Effector CD4-positive, alpha-beta T cell (primary cell): ENCODE data around the gene RNF222.
"Not testable (repeated sequence)": the region's sequence is repeated elsewhere in the genome, so short reads cannot be mapped to it uniquely, and the experiment has no call there.

Source experiments
- DNase-seq: peaks from one replicate; pipeline ENCODE4 v3.0.0-alpha.2; 2020

Gene RNF222

GRCh38 chr17:8410883-8411238, 13.2 kb upstream of the RNF222 start:
- DNase-seq = no peak

GRCh38 chr17:8409966-8410882, 12.6 kb upstream of the RNF222 start:
- DNase-seq = peak; percentile 79

GRCh38 chr17:8408371-8408770, 10.7 kb upstream of the RNF222 start:
- no peak for DNase-seq

- no peak for DNase-seq
Measured at GRCh38 chr17:8406174-8406573, 8.5 kb upstream of the RNF222 start.

- DNase-seq = no peak
Measured at GRCh38 chr17:8405499-8406016, 7.9 kb upstream of the RNF222 start.

- DNase-seq = no peak
Measured at GRCh38 chr17:8402921-8403536, 5.4 kb upstream of the RNF222 start.

GRCh38 chr17:8401107-8401506, 3.5 kb upstream of the RNF222 start:
- no peak for DNase-seq

- DNase-seq = no peak
Measured at GRCh38 chr17:8398980-8399379, 1.4 kb upstream of the RNF222 start.

GRCh38 chr17:8394497-8394896, 3.1 kb downstream of the RNF222 start:
- not testable (repeated sequence) for DNase-seq

GRCh38 chr17:8393470-8394231, 4.0 kb downstream of the RNF222 start:
- peak; percentile 19 for DNase-seq

- DNase-seq = no peak
Measured at GRCh38 chr17:8392674-8393469, 4.8 kb downstream of the RNF222 start.

GRCh38 chr17:8392274-8392673, 5.4 kb downstream of the RNF222 start:
- DNase-seq = no peak

- DNase-seq = no peak
Measured at GRCh38 chr17:8391711-8392110, 5.9 kb downstream of the RNF222 start.

- DNase-seq = no peak
Measured at GRCh38 chr17:8387914-8388651, 9.5 kb downstream of the RNF222 start.

GRCh38 chr17:8386841-8387240, 10.8 kb downstream of the RNF222 start:
- DNase-seq = no peak

GRCh38 chr17:8384801-8385378, 12.7 kb downstream of the RNF222 start:
- no peak for DNase-seq

GRCh38 chr17:8383143-8383822, 14.3 kb downstream of the RNF222 start, which contains the start of gene RPL26:
TSS of gene RPL26 (minus strand) at chr17:8383193. CDS start at chr17:8382310, 883 bp downstream.
- peak; percentile 92 for DNase-seq

GRCh38 chr17:8382880-8383142, 14.8 kb downstream of the RNF222 start:
- no peak for DNase-seq

- DNase-seq = no peak
Measured at GRCh38 chr17:8382052-8382879, 15.4 kb downstream of the RNF222 start.

- no peak for DNase-seq
Measured at GRCh38 chr17:8380049-8380448, 17.6 kb downstream of the RNF222 start.
